ENCODE data around the gene SAP30BP. TPM values are rescaled to one million over a fixed set of nuclear protein-coding genes. Genes with fewer than 3 reads are reported as not detected.

Gene SAP30BP
- total and polyA plus RNA-seq, 4 donors, result 43.3 to 127 (median 75.6) TPM

DNA sequence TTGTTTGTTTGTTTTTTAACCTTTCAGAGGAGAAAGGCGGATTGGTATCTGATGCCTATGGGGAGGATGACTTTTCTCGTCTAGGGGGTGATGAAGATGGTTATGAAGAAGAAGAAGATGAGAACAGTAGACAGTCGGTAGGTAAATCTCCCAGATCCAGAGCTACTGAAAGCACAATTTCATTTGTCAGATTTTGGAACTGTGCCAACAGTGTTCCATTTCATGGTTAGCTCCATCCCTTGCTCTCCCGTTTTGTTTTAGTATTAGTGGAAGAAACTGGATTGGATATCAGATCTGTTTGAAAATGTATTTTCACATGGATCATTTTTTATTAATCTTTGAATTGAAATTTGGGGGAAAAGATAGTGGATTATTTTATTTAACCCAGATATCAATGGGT is 1.4 kb downstream of the SAP30BP start:
- peak overlapping the region in 1 of 2 donors; percentile 85 for H3K4me3 ChIP-seq (ENCODE audit: low read length in 2 of 2)
- ATAC-seq (ENCODE audit: low FRiP score) (no peak), DNase-seq (no peak)
- H3K4me1 ChIP-seq (ENCODE audit: control insufficient read depth in 1 of 2, insufficient read depth in 2 of 2, low read length in 2 of 2), result peaks cover 0 to 2% of the 10 kb centered on the region in 2 donors
- H3K27me3 ChIP-seq (ENCODE audit: control insufficient read depth in 1 of 2, insufficient read depth in 2 of 2, low read length in 1 of 2), result no peaks in the 10 kb centered on the region
- WGBS, 2 donors, result 71 to 74% methylated on average over 4 of the region's 4 CpGs
- no peak overlapping the region for H3K27ac ChIP-seq (ENCODE audit: low read depth in 1 of 2, low read length in 2 of 2)
- intact Hi-C loops (cut with DNase I), result no loop called here
- H3K36me3 ChIP-seq (ENCODE audit: control insufficient read depth in 1 of 2, insufficient read depth in 2 of 2, low read length in 1 of 2), result peaks cover 4% of the 10 kb centered on the region in 2 donors
- H3K9me3 ChIP-seq (ENCODE audit: control insufficient read depth, low read length), result no peaks in the 10 kb centered on the region

DNA sequence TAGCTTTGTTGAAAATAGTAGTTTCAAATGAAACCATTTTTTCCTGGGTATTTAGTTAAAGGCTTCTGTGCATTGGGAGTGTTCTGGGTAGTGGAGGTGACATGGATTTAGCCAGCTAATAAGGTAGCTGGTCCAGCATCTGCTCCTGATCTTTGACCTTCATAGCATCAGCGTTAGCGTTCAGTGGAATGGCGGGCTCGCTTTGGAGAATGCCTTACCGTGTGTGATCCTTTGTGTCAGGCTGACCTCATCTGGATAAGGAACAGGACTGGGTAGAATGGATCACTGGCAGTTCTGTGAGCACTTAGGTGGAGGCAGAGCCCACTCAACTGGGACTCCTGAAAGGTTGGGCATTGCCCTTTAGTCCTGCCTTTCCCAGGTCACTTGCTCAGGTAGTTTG is 3.7 kb downstream of the SAP30BP start:
- intact Hi-C loops (cut with DNase I), result no loop called here
- 77 to 84% methylated on average over 5 of the region's 5 CpGs for WGBS, 2 donors
- H3K4me1 ChIP-seq (ENCODE audit: control insufficient read depth in 1 of 2, insufficient read depth in 2 of 2, low read length in 2 of 2), result peaks cover 0 to 2% of the 10 kb centered on the region in 2 donors
- DNase-seq (peak in 1 of 2 donors; percentile 35), ATAC-seq (ENCODE audit: low FRiP score) (no peak)
- no peaks in the 10 kb centered on the region for H3K9me3 ChIP-seq (ENCODE audit: control insufficient read depth, low read length)
- no peaks in the 10 kb centered on the region for H3K27me3 ChIP-seq (ENCODE audit: control insufficient read depth in 1 of 2, insufficient read depth in 2 of 2, low read length in 1 of 2)
- H3K27ac ChIP-seq (ENCODE audit: low read depth in 1 of 2, low read length in 2 of 2), result no peak overlapping the region
- no peak overlapping the region for H3K4me3 ChIP-seq (ENCODE audit: low read length in 2 of 2)
- peaks cover 4% of the 10 kb centered on the region in 2 donors for H3K36me3 ChIP-seq (ENCODE audit: control insufficient read depth in 1 of 2, insufficient read depth in 2 of 2, low read length in 1 of 2)

DNA sequence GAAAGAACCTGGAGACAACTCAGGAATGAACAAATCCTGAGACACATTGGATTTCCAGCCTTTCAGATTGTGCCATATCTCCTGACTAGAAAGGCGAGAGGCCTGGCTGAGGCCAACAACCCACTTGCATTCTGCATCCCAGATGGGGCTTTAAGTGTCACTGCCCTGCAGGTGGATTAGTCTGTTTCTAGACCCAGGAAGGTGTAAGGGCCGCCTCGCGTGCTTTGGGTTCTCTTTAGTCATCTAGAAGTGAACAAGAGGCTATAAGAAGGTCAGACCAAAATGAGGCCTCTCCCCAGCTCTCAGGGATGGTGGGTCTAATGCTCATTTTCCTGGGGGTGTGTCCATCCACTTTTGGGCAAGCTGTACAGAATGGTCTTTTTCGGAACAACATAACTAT is 4.9 kb downstream of the SAP30BP start:
- no peaks in the 10 kb centered on the region for H3K27me3 ChIP-seq (ENCODE audit: control insufficient read depth in 1 of 2, insufficient read depth in 2 of 2, low read length in 1 of 2)
- no peak overlapping the region for H3K27ac ChIP-seq (ENCODE audit: low read depth in 1 of 2, low read length in 2 of 2)
- H3K4me3 ChIP-seq (ENCODE audit: low read length in 2 of 2), result no peak overlapping the region
- H3K36me3 ChIP-seq (ENCODE audit: control insufficient read depth in 1 of 2, insufficient read depth in 2 of 2, low read length in 1 of 2), result peaks cover 4% of the 10 kb centered on the region in 2 donors
- ATAC-seq (ENCODE audit: low FRiP score) (no peak), DNase-seq (peak in 1 of 2 donors; percentile 63)
- H3K9me3 ChIP-seq (ENCODE audit: control insufficient read depth, low read length), result no peaks in the 10 kb centered on the region
- peaks cover 0 to 2% of the 10 kb centered on the region in 2 donors for H3K4me1 ChIP-seq (ENCODE audit: control insufficient read depth in 1 of 2, insufficient read depth in 2 of 2, low read length in 2 of 2)
- WGBS, 2 donors, result 91 to 97% methylated on average over 5 of the region's 5 CpGs
- intact Hi-C loops (cut with DNase I), result no loop called here

DNA sequence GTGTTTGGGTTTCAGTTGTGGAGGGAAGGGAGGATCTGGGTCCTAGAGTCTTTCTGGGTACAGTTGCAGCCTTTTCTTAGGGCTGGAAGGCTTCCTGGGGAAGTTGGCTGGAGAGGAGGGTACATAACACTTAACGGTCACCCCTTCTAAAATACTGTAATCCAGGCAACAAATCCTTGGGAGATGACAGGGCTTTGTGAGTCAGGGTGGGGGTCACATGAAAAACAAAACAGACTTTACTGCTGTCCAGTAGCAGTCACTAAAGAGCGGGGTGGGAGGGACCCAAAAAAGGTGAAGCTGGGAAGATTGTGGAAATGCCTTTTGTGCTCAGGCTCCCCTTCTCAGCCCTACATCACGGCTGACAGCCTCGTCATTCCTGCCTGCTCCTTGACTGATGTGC is 6.3 kb downstream of the SAP30BP start:
- Histone ChIP-seq H3K9me3 (ENCODE audit: control insufficient read depth, low read length) (no peaks in the 10 kb centered on the region), H3K36me3 (ENCODE audit: control insufficient read depth in 1 of 2, insufficient read depth in 2 of 2, low read length in 1 of 2) (peaks cover 4% of the 10 kb centered on the region in 2 donors), H3K4me3 (ENCODE audit: low read length in 2 of 2) (no peak overlapping the region), H3K27me3 (ENCODE audit: control insufficient read depth in 1 of 2, insufficient read depth in 2 of 2, low read length in 1 of 2) (no peaks in the 10 kb centered on the region), H3K27ac (ENCODE audit: low read depth in 1 of 2, low read length in 2 of 2) (no peak overlapping the region), H3K4me1 (ENCODE audit: control insufficient read depth in 1 of 2, insufficient read depth in 2 of 2, low read length in 2 of 2) (peaks cover 0 to under 1% of the 10 kb centered on the region in 2 donors)
- intact Hi-C loops (cut with DNase I), result no loop called here
- peak in 1 of 2 donors; percentile 33 for DNase-seq
- WGBS, 2 donors, result 67 to 71% methylated on average over 4 of the region's 4 CpGs
- ATAC-seq (ENCODE audit: low FRiP score), result no peak

DNA sequence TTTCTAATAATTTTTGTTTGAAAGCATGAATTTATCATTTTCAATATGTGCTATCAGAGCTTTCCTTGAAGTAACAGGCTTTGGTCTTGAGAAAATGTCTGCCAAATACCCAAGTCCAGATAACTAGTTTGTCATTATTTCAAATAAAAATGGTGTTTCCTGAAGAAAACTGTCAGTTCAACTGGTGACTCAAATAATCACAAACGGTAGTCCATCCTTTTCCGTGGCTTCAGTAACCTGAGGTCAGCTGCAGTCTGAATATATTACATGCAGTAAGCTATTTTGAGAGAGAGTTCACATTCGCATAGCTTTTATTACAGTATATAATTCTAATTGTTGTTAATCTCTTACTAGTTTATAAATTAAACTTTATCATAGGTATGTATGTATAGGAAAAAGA is 9.3 kb downstream of the SAP30BP start:
- no peak for DNase-seq
- Histone ChIP-seq H3K4me1 (ENCODE audit: control insufficient read depth in 1 of 2, insufficient read depth in 2 of 2, low read length in 2 of 2) (no peaks in the 10 kb centered on the region), H3K27ac (ENCODE audit: low read depth in 1 of 2, low read length in 2 of 2) (no peak overlapping the region), H3K27me3 (ENCODE audit: control insufficient read depth in 1 of 2, insufficient read depth in 2 of 2, low read length in 1 of 2) (no peaks in the 10 kb centered on the region), H3K4me3 (ENCODE audit: low read length in 2 of 2) (no peak overlapping the region), H3K36me3 (ENCODE audit: control insufficient read depth in 1 of 2, insufficient read depth in 2 of 2, low read length in 1 of 2) (peaks cover 0 to 4% of the 10 kb centered on the region in 2 donors), H3K9me3 (ENCODE audit: control insufficient read depth, low read length) (no peaks in the 10 kb centered on the region)
- intact Hi-C loops (cut with DNase I), result no loop called here
- WGBS, 2 donors, result 62 to 66% methylated on average over 3 of the region's 3 CpGs
- no peak for ATAC-seq (ENCODE audit: low FRiP score)

DNA sequence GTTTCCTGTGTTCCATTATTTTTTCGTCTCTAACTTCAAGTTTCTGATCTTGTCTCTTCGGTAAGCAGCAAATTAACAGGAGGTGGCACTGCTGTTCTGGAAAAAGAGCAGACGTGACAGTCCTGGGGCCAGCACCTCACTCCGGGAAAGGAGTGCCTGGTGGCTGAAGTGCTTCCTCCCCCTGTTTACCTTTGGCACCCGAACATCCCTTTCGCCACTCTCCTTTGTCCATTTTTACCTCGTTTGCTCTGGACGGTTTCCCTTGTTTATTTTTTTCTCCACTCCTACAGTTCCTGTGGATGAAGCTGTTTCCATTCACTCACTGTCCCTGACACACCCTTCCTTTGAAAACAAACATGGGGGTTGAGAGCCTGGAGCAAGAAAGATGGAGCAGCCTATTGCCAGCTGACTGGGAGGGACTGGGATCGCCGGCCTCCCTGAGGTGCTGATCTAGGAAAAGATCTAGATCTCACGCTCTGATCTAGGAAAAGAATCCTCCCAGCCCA is 12.6 kb downstream of the SAP30BP start:
- no peaks in the 10 kb centered on the region for H3K9me3 ChIP-seq (ENCODE audit: control insufficient read depth, low read length)
- ATAC-seq (ENCODE audit: low FRiP score) (peak; percentile 68), DNase-seq (peak in 1 of 2 donors; percentile 65)
- no peak overlapping the region for H3K4me3 ChIP-seq (ENCODE audit: low read length in 2 of 2)
- intact Hi-C loops (cut with DNase I), result no loop called here
- no peaks in the 10 kb centered on the region for H3K36me3 ChIP-seq (ENCODE audit: control insufficient read depth in 1 of 2, insufficient read depth in 2 of 2, low read length in 1 of 2)
- H3K4me1 ChIP-seq (ENCODE audit: control insufficient read depth in 1 of 2, insufficient read depth in 2 of 2, low read length in 2 of 2), result no peaks in the 10 kb centered on the region
- 62 to 66% methylated on average over 11 of the region's 11 CpGs for WGBS, 2 donors
- H3K27ac ChIP-seq (ENCODE audit: low read depth in 1 of 2, low read length in 2 of 2), result no peak overlapping the region
- no peaks in the 10 kb centered on the region for H3K27me3 ChIP-seq (ENCODE audit: control insufficient read depth in 1 of 2, insufficient read depth in 2 of 2, low read length in 1 of 2)

DNA sequence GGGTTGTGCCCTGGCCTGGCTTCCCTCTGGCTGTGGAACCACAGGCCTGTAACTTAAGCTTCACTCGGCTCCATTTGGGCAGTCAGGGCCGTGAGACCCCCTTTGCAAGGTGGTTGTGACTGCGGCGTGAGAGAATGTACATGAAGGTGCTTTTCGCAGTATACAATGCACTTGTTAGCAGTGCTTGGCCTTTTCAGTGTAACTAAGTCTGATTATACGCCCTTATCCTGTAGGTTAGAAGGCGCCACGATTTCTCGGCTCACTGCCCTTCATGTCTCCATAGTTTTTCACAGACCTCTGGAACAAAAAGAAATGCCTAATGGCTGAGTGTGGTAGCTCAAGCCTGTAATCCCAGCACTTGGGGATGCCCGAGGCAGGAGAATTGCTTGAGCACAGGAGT is 13.3 kb downstream of the SAP30BP start:
- DNase-seq (peak in 1 of 2 donors; percentile 57), ATAC-seq (ENCODE audit: low FRiP score) (no peak)
- no peaks in the 10 kb centered on the region for H3K36me3 ChIP-seq (ENCODE audit: control insufficient read depth in 1 of 2, insufficient read depth in 2 of 2, low read length in 1 of 2)
- no peak overlapping the region for H3K27ac ChIP-seq (ENCODE audit: low read depth in 1 of 2, low read length in 2 of 2)
- intact Hi-C loops (cut with DNase I), result no loop called here
- H3K27me3 ChIP-seq (ENCODE audit: control insufficient read depth in 1 of 2, insufficient read depth in 2 of 2, low read length in 1 of 2), result no peaks in the 10 kb centered on the region
- no peaks in the 10 kb centered on the region for H3K4me1 ChIP-seq (ENCODE audit: control insufficient read depth in 1 of 2, insufficient read depth in 2 of 2, low read length in 2 of 2)
- H3K9me3 ChIP-seq (ENCODE audit: control insufficient read depth, low read length), result no peaks in the 10 kb centered on the region
- no peak overlapping the region for H3K4me3 ChIP-seq (ENCODE audit: low read length in 2 of 2)
- 90 to 91% methylated on average over 10 of the region's 10 CpGs for WGBS, 2 donors

DNA sequence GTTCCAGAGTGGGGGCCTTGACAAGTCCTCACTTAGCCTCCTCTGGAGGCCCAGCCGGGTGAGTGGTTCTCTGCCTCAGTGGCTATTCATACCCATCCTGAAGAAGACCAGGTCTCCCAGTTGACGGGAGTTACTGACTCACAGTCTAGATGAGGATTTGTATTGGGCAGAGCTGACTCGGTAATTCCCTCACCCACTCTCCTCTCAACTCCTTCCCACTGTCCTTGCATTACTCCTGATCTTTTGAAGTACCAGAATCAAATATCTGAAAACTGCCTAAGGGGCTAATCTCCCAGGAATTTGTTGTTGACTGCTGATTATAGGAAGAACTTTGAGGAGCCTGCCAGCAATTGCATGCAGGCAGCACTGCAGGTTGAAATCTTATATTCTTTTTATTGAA is 14.2 kb downstream of the SAP30BP start:
- Histone ChIP-seq H3K4me3 (ENCODE audit: low read length in 2 of 2) (no peak overlapping the region), H3K27ac (ENCODE audit: low read depth in 1 of 2, low read length in 2 of 2) (no peak overlapping the region), H3K36me3 (ENCODE audit: control insufficient read depth in 1 of 2, insufficient read depth in 2 of 2, low read length in 1 of 2) (no peaks in the 10 kb centered on the region), H3K27me3 (ENCODE audit: control insufficient read depth in 1 of 2, insufficient read depth in 2 of 2, low read length in 1 of 2) (no peaks in the 10 kb centered on the region), H3K4me1 (ENCODE audit: control insufficient read depth in 1 of 2, insufficient read depth in 2 of 2, low read length in 2 of 2) (no peaks in the 10 kb centered on the region), H3K9me3 (ENCODE audit: control insufficient read depth, low read length) (no peaks in the 10 kb centered on the region)
- ATAC-seq (ENCODE audit: low FRiP score) (no peak), DNase-seq (no peak)
- WGBS, 2 donors, result 79 to 81% methylated on average over 3 of the region's 3 CpGs
- intact Hi-C loops (cut with DNase I), result no loop called here

DNA sequence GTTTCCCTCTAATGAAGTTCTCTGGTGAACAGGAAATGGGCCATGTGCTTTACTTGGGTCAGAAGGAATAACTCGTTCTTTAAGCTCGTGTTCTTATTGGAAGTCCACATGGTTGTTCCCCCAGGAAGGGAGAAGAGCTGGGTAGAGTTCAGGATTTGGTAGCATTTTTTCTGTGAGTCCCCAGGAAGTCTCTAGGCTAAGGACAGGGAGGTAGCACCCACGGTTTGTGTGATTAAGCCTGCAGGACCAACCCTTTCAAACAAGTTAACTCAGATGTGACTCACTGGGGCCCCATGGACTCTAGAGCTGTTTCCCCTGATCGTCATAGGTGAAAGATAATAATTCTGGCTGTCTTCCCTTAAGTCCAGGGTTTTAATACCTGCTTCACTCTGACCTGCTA is 16.4 kb downstream of the SAP30BP start:
- Histone ChIP-seq H3K9me3 (ENCODE audit: control insufficient read depth, low read length) (no peaks in the 10 kb centered on the region), H3K27ac (ENCODE audit: low read depth in 1 of 2, low read length in 2 of 2) (no peak overlapping the region), H3K27me3 (ENCODE audit: control insufficient read depth in 1 of 2, insufficient read depth in 2 of 2, low read length in 1 of 2) (no peaks in the 10 kb centered on the region), H3K4me3 (ENCODE audit: low read length in 2 of 2) (no peak overlapping the region), H3K36me3 (ENCODE audit: control insufficient read depth in 1 of 2, insufficient read depth in 2 of 2, low read length in 1 of 2) (no peaks in the 10 kb centered on the region), H3K4me1 (ENCODE audit: control insufficient read depth in 1 of 2, insufficient read depth in 2 of 2, low read length in 2 of 2) (no peaks in the 10 kb centered on the region)
- 76 to 83% methylated on average over 4 of the region's 4 CpGs for WGBS, 2 donors
- intact Hi-C loops (cut with DNase I), result no loop called here
- DNase-seq, result peak in 1 of 2 donors; percentile 8
- ATAC-seq (ENCODE audit: low FRiP score), result no peak
